DMS79 treated with DMSO at 0.1 percent for 48 hours (cell line): Measurements from ENCODE around the gene CD79B.
"Not testable (repeated sequence)": the region's sequence is repeated elsewhere in the genome, so short reads cannot be mapped to it uniquely, and the experiment has no call there.

Experiments
- DNase-seq: peaks from one replicate; lab custom pipeline; 2025; lab: John Stamatoyannopoulos, UW

Gene CD79B

DNA sequence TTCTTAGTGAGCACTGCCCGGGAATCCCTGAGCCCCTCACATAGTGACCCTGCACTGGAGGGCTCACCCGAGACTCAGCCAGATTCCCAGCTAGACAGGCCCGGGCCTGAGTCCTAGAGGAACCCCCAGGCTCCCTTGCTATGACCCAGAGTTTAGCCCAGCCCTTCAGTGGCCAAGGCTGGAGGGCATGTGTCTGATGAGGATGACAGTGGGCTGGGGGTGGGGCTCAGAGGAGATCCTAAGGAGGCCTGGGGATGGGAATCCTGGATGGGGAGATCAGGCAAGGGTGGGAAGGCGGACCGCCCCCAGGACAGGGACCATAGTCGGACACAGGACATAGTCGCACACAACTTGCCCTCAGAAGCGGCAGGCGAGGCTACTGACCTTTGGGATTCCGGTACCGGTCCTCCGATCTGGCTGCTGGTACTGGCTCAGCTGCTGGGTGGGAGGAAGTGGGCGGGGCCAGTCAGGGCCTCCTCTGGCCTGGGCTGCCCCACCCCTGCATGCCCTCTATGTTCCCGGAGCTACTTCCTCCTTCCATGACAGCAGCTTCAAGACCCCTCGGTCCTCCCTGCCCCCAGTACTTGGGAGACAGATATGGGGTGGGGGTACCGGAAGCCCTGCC lies 1.1 kb downstream of the CD79B start:
- DNase-seq, result no peak

DNA sequence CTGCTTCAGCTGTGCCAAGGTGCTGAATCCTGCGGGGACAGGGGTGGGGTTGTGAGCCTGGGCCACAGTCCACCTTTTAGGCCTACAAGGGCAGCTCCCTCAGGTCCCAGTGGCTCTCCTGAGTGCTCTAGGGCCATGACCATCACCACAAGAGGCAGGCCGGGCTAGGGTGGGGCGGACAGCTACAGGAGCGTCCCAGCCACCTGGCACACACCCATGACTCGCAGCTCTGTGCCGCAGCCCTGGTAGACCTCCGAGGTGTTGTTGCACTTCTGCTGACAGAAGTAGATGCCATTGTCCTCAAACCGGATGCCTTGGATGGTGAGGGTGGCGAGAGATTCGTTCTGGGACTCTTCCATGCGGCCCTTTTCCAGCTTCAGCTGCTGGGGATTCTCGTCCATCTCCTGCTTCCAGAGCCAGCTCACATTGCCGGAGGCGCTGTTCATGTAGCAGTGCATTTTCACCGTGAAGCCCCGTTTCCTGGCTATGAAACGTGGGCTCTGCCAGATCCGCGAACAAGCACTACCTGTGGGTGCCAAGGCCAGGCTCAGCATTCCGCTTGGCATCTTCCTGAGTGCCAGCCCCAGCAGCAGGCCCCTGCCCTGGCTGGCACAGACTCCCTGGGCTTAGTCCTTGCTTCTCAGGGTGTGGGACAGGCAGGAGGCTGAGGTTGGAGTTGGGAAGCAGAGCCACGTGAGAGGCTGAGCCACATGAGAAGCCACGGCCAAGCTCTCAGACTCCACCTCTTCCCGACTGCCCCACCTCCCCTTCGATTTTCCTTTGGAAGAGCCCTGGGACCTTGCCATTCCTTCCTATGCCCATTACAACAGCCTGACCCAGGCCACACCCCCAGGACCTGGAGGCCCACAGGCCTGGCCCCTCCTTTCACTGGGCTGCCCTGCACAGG lies 2.0 kb downstream of the CD79B start:
- DNase-seq, result no peak

DNA sequence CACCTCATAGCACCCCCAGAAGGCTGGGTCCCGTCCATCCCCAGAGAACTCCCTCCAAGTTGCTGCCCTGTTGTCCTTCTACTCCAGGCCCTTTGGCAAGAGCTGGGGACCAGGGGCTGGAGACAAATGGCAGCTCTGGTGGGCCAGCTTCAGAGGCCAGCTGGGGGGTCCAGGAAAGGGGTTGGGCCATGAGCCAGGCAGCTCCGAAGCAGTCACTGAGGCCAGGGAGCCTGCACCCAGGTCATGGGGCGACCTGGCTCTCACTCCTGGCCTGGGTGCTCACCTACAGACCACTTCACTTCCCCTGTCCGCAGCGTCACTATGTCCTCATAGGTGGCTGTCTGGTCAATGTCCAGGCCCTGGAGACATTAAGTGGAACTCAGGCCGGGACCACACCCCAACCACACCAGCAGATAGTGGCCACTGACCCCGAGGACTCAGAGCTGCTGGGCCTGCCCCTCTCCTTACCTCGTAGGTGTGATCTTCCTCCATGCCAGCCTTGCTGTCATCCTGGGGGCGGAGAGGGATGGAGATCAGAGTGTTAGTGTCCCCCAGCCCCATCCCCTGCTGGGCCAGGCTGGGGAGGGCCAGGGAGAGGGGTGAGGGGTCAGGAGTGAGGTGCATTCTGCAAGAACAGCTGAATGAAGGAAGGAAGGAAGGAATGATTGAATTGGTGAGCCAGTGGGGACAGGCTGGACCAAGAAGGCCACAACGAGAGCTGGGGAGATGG lies 3.0 kb downstream of the CD79B start:
- no peak for DNase-seq

DNA sequence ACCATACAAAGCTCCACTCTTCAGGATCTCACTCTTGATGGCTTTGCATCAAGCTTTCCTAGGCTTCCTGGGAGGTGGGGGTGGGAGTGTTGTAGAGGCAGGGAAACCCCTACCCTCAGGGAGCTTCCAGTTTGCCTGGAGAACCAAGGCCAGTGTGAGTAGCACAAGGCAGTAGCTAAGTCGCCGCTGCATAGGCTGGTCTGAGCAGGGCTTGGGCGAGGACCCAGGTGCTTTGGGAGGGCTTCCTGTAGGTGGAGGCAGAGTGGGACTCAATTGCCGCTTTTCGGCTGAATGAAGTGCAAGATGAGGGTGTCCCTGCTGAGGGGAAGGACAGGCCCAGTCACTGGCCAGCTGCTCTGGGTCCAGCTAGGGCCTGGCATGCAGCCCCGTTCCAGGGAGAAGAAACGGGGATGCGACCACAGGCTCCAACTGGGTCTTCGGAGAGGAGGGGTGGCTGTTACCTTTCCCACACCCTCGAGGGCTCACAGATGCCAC lies 3.9 kb downstream of the CD79B start:
- DNase-seq, result no peak

DNA sequence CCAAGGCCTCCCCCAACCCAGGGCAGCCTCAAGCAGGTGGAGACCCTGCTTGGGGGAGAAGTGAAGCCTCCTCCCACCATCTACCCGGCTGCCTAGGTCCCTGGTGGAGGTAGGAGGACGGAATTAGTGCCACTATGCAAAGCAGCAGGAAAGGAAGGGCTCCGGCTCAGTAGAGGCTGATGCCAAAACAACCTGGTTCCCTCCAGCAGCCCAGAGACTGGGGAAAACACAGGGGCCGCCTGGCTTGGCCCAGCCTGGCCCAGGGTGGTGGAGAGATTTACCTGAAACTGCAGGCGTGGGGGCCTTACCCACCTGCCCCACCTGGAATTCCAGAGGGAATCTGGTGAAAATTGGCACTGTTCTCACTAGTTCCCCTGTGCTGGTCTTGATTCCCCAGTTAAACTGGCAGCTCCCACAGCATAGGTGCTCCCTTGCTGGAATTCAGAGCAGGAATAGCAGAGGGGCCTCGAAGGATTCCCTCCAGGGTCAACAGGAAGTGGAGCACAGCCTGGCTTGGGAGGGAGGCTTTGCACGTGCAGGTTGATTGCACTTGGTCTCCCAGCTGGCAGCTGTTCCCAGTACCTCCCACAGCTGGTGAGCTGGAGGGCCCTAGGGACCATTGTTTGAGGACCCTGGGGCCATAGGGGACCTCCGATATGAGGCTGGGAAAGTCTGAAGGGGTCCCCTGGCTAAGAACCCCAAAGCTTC lies 4.5 kb downstream of the CD79B start:
- no peak for DNase-seq

DNA sequence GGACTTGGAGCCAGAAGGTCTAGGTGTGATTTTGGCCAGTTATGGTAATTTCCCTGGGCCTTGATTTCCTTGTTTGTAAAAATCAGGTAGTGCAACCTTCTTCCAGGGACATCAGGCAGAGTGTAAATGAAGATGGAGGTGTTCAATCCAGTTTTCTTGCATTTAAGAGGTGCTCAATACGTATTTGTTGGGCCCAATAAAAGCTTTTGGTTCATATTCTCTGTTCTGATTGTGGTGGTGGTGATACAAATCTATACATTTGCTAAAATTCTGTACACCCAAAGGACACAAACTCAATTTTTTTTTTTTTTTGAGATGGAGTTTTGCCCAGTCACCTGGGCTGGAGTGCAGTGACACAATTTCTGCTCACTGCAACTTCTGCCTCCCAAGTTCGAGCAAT lies 6.0 kb downstream of the CD79B start:
- no peak for DNase-seq

DNA sequence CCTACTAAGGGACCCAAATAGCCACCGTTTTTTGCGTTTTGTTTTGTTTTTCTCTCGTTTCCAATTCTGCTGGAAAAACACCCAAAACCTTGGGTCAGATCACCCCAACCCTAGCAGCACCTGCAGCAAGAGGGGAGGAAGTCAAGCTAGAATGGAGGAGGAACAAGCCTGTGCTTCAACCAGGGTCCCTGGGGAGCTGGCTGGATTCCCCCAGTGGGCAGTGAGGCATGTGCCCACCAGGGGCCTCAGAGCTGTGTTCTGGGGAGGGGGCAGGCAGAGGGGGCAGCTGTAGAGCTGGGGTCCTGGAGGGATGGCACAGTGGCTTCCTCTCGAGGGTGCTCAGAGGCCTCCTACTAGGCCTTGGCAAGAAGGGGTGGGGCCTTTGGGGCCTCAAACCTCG lies 6.5 kb downstream of the CD79B start:
- DNase-seq, result no peak

DNA sequence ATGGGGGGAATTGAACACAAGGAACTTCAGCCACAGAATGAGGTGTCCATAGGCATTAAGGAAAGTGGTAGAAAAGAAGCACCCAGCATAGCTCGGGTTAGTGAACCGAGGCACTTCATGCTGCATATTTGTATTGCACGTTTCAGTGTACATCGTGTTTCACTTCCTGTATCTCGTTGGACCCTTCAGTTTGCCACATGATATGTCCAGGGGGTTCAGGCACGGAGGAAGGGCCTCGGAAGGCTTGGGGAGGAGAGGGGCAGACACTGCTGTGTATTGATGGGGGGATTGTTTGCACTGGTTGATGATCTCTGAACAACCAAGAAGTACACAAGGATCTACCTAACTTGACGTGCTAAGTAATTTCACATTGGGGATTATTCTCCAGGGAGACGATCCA lies 9.7 kb downstream of the CD79B start:
- not testable (repeated sequence) for DNase-seq

DNA sequence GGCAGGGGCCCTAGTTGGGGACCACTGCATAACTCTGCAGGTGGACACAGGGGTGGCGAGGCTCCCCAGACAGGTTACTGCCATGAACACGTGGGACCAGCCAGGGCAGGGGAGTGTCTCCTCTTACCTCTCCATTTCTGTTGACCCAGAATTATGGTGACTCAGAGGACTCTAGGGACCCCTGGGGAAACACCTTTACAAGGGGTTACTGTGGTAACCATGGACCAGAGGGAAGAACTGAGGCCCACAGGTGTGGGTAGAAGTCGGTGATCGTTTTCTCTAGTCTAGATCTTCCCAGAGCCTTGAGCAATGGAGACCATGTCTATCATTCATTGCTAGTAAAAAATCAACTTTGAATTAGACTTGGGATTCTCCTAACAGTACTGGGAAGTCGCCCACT lies 11.4 kb downstream of the CD79B start:
- DNase-seq, result not testable (repeated sequence)

DNA sequence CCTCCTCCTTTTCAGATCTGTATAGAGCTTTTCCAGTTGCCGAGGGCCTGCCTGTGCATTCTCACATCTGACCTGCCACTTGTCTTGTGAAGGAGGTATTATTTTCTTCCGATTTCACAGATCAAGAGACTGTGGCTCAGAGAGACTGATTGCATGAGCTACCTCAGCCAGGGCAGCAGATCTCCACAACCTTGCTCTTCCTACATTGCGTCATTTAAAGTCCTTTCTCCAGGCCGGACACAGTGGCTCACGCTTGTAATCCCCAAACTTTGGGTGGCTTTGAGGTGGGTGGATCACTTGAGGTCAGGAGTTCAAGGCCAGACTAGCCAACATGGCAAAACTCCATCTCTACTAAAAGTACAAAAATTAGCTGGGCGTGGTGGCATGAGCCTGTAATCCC lies 12.1 kb downstream of the CD79B start:
- DNase-seq, result not testable (repeated sequence)

DNA sequence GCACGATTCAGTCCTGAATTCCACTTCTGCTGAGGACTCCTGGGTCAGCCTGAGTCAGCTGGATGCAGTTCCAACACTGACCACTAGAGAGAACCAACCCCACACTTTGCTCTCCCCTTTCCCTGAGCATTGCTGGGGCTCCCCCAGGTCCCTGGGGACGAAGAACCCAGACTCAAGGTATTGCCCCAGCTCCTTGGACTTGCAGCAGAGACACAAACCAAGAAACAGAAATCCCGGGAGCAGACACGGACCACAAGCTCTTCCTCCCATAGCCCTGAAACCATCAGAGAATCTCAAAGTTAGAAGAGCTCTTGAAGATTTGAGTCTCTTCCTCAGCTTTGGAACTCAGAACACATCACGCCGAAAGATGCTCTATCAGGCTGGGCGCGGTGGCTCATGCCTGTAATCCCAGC lies 12.8 kb downstream of the CD79B start:
- DNase-seq, result no peak

DNA sequence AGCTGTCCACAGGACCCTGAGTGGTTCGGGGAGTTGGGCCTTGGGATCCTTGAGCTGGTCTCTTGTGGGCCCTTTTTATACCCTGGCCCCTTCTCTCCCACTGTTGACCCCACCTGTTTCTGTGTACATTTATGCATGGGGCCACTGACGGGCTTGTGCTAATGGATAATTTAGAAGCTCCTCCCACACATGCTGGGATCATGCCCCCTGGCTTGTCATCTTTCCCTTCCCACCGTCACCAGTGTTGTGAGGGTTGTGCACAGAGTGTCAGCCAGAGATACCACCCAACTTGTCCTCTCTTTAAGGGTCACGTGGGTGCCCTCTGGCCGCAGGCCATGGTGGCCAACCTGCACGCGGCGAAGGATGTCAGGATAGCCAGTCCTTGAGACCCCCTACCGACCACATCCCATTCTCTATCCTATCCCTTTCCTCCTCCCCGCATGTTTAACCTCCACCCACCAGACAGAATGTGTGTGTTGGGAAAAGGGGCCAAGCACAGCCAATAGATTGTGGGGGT lies 13.3 kb downstream of the CD79B start, which contains the start of gene GH1:
GH1 (minus strand) TSS at position 51 of the 517 bp plus-strand sequence. CDS start 63 bp downstream, outside the sequence.
- not testable (repeated sequence) for DNase-seq

DNA sequence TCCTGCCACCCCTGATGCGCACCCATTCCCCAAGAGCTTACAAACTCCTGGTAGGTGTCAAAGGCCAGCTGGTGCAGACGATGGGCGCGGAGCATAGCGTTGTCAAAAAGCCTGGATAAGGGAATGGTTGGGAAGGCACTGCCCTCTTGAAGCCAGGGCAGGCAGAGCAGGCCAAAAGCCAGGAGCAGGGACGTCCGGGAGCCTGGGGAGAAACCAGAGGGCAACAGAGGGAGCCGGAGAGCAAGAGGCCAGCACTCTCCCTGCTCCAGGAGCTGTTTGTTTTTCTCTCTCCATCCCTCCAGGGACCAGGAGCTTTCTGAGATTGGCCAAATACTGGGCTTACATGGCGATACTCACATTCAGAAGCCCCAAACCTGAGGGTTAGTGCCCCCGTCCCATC lies 13.8 kb downstream of the CD79B start:
- DNase-seq, result no peak

DNA sequence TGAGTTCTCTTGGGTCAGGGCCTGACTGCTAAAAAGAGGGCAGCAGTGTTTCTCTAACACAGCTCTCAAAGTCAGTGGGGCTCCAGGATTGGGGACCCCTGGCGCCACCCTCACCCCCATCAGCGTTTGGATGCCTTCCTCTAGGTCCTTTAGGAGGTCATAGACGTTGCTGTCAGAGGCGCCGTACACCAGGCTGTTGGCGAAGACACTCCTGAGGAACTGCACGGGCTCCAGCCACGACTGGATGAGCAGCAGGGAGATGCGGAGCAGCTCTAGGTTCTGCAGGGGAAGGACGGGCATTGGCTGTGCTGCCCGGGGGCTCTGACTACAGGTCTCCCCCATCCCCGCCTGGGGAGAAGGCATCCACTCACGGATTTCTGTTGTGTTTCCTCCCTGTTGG lies 14.5 kb downstream of the CD79B start:
- no peak for DNase-seq

DNA sequence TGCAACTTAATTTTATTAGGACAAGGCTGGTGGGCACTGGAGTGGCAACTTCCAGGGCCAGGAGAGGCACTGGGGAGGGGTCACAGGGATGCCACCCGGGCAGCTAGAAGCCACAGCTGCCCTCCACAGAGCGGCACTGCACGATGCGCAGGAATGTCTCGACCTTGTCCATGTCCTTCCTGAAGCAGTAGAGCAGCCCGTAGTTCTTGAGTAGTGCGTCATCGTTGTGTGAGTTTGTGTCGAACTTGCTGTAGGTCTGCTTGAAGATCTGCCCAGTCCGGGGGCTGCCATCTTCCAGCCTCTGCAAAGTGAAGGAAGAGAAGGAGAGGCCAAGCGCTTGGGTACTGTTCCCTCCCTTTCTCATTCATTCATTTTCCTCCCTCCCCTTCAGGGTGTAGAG lies 14.9 kb downstream of the CD79B start:
- DNase-seq, result not testable (repeated sequence)

DNA sequence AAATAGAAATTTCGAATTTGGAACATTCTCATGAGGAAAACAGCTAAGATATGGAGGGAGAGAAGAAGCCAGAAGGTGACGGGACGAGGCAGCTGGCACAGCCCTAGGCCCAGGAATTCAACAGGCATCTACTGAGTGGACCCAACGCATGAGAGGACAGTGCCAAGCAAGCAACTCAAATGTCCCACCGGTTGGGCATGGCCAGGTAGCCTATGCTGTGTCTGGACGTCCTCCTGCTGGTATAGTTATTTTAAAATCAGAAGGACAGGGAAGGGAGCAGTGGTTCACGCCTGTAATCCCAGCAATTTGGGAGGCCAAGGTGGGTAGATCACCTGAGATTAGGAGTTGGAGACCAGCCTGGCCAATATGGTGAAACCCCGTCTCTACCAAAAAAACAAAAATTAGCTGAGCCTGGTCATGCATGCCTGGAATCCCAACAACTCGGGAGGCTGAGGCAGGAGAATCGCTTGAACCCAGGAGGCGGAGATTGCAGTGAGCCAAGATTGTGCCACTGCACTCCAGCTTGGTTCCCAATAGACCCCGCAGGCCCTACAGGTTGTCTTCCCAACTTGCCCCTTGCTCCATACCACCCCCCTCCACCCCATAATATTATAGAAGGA lies 15.5 kb downstream of the CD79B start:
- DNase-seq, result no peak

DNA sequence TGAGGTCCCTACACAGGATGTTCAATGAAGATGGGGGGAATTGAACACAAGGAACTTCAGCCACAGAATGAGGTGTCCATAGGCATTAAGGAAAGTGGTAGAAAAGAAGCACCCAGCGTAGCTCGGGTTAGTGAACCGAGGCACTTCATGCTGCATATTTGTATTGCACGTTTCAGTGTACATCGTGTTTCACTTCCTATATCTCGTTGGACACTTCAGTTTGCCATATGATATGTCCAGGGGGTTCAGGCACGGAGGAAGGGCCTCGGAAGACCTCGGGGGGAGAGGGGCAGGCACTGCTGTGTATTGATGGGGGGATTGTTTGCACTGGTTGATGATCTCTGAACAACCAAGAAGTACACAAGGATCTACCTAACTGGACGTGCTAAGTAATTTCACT lies 16.4 kb downstream of the CD79B start:
- not testable (repeated sequence) for DNase-seq

DNA sequence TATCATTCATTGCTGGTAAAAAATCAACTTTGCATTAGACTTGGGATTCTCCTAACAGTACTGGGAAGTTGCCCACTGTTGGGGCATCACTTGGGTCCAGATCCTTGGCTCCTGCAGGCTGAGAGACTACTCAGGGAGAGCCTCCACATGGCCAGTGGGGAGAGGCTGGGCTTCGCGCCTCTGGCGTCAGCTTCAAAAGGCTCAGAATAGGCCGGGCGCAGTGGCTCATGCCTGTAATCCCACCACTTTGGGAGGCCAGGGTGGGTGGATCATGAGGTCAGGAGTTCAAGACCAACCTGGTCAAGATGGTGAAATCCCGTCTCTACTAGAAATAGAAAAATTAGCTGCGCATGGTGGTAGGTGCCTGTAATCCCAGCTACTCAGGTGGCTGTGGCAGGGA lies 17.7 kb downstream of the CD79B start:
- no peak for DNase-seq

DNA sequence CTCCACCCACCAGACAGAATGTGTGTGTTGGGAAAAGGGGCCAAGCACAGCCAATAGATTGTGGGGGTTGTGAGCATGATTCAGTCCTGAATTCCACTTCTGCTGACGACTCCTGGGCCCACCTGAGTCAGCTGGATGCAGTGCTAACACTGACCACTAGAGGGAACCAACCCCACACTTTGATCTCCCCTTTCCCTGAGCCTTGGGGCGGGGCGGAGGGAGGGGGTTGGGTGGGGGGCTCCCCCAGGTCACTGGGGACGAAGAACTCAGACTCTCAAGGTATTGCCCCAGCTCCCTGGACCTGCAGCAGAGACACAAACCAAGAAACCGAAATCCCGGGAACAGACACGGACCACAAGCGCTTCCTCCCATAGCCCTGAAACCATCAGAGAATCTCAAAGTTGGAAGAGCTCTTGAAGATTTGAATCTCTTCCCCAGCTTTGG lies 20.5 kb downstream of the CD79B start:
- peak; percentile 0 for DNase-seq

DNA sequence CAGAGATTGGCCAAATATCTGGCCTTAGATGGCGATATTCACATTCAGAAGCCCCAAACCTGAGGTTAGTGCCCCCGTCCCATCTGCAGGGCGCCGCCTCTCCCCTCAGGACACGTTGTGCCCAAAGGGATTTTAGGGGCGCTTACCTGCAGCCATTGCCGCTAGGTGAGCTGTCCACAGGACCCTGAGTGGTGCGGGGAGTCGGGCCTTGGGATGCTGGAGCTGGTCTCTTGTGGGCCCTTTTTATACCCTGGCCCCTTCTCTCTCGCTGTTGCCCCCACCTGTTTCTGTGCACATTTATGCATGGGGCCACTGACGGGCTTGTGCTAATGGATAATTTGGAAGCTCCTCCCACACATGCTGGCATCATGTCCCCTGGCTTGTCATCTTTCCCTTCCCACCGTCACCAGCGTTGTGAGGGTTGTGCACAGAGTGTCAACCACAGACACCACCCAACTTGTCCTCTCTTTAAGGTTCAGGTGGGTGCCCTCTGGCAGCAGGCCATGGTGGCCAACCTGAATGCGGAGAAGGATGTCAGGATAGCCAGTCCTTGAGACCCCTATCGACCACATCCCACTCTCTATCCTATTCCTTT lies 21.0 kb downstream of the CD79B start, which contains the start of gene CSHL1:
CSHL1 (minus strand) TSS at position 218 of the 595 bp plus-strand sequence; CDS start at position 156, 62 bp downstream.
- no peak for DNase-seq

DNA sequence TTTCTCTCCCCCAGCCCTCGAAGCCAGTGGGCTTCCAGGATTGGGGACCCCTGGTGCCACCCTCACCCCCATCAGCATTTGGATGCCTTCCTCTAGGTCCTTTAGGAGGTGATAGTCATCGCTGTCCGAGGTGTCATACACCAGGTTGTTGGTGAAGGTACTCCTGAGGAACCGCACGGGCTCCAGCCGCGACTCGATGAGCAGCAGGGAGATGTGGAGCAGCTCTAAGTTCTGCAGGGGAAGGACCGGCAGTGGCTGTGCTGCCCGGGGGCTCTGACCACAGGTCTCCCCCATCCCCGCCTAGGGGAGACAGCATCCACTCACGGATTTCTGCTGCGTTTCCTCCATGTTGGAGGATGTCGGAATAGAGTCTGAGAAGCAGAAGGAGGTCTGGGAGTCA lies 22.0 kb downstream of the CD79B start:
- no peak for DNase-seq
